ENCODE data around the gene NUDT5.

Gene NUDT5

GRCh38 chr10:12130237-12130872 is 65.3 kb downstream of the NUDT5 start:
- in situ Hi-C loops (cut with HindIII; ENCODE audit: low sequenced_read_pairs): no loop called here
- DNase-seq (ENCODE audit: low read depth, low spot score): peak; percentile 76
- H3K4me3 ChIP-seq (ENCODE audit: low read depth, low read length): peak overlapping the region; percentile 71
- peak; percentile 61 for TF ChIP-seq CTCF (IDR thresholded peaks at IDR 0.05; ENCODE audit: low read depth, low read length)

GRCh38 chr10:12129222-12130111 is 66.2 kb downstream of the NUDT5 start, which contains the start of gene SEC61A2:
Gene SEC61A2 (plus strand): TSS chr10:12129677. CDS start chr10:12129788, 111 bp downstream.
- peak; percentile 85 for DNase-seq (ENCODE audit: low read depth, low spot score)
- in situ Hi-C loops (cut with HindIII; ENCODE audit: low sequenced_read_pairs): no loop called here
- H3K4me3 ChIP-seq (ENCODE audit: low read depth, low read length): peak within 1 kb of the TSS; percentile 76
- TF ChIP-seq CTCF (IDR thresholded peaks at IDR 0.05; ENCODE audit: low read depth, low read length): no peak

- no peak for TF ChIP-seq CTCF (IDR thresholded peaks at IDR 0.05; ENCODE audit: low read depth, low read length)
- in situ Hi-C loops (cut with HindIII; ENCODE audit: low sequenced_read_pairs): no loop called here
- DNase-seq (ENCODE audit: low read depth, low spot score): no peak
- no peak overlapping the region for H3K4me3 ChIP-seq (ENCODE audit: low read depth, low read length)
Measured at GRCh38 chr10:12121673-12122072, 74.0 kb downstream of the NUDT5 start.

Measured in astrocyte of the spinal cord (primary cell).